ENCODE measurements around the gene ARHGAP15.

DNA sequence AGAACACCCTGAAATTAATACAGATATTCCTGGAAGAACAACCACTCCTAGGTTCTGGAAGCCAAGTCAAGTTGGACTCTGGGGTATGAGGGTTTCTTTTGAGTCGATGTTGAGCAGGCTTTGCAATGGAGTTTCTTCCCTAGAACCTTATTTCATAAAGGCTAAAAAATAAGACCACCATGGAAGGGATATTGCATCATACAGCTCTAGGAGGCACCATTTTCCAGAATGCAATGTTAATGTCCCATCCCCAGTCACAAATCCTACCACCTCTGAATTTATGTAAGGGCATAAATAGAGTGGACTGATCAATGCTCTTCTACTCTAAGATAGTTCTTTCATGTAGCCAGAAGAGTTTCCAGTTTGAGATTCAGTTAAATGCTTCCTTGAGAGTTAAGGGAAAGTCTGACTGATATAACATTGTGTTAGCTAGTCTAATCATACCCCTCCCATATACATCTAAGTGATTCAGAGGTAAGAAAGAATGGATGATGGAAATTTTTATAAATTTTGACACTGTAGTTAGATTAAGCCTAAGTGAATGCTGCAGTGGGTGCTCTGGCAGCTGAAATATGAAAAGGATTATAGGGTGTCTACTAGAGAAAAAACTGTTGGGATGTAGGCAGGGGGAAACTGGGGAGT lies 22.0 kb downstream of the ARHGAP15 start:
- TF ChIP-seq POLR2A (IDR thresholded peaks at IDR 0.05) (no peak), CTCF (IDR thresholded peaks at IDR 0.05) (no peak), POLR2AphosphoS5 (IDR thresholded peaks at IDR 0.05) (no peak), EP300 (IDR thresholded peaks at IDR 0.05) (no peak)

Data from suprapubic skin (tissue), 4 donors.